HFF-Myc (cell line): ENCODE data around the gene ITGA5.

Experiments
- DNase-seq: peaks from one replicate; pipeline ENCODE4 v3.0.0-alpha.2; 2011; ENCODE audit warnings: low read depth; ENCODE audit errors: extremely low read depth
- H3K4me3 ChIP-seq: replicated peaks from 2 replicates; pipeline ENCODE4 v1.5.1; 2011; ENCODE audit warnings: low read depth, mild to moderate bottlenecking, control low read depth, low read length
- CTCF ChIP-seq: IDR thresholded peaks from 2 replicates; pipeline ENCODE4 v1.5.1; 2012; ENCODE audit warnings: mild to moderate bottlenecking, low read depth, low read length, control low read depth; ENCODE audit errors: missing control alignments

ITGA5 gene

DNA sequence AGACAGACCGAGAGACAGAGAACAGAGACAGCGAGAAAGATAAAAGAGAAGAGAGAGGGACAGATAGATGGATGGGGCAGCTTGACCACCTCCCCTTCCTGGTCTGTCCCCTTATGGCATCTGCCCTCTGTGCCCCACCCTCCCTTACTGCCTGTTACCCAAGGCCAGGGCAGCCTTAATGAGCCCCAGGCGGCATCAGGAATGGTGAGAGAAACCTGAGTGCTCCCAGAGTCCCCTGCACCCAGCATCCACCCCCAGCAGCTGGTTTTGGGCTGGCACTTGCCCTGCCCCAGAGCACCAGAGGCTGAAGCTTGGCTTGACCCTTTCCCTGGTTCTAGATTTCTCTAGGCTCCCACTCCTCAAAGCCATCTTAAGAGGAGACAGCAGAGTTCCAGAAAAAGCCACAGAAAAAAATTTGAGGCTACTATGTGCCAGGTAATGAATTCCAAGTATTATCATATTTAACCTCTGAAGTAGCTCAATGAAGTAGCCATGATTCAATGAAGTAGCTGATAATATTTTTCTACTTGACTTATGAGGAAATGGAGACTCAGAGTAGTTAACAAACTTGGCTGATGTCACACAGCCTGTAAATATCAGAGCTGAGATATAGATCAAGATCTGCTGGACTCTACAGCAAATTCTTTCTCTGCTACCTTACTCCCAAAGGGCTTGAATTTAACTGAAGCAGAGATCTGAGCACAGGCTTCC lies 32.5 kb downstream of the ITGA5 start:
- H3K4me3 ChIP-seq: no peak overlapping the region
- TF ChIP-seq CTCF: no peak

GRCh38 chr12:54385251-54385914 lies 33.7 kb downstream of the ITGA5 start:
- TF ChIP-seq CTCF: no peak
- H3K4me3 ChIP-seq: no peak overlapping the region
- no peak for DNase-seq

More for the DNA sequence above, 32.5 kb downstream of the ITGA5 start:
- no peak for DNase-seq

DNA sequence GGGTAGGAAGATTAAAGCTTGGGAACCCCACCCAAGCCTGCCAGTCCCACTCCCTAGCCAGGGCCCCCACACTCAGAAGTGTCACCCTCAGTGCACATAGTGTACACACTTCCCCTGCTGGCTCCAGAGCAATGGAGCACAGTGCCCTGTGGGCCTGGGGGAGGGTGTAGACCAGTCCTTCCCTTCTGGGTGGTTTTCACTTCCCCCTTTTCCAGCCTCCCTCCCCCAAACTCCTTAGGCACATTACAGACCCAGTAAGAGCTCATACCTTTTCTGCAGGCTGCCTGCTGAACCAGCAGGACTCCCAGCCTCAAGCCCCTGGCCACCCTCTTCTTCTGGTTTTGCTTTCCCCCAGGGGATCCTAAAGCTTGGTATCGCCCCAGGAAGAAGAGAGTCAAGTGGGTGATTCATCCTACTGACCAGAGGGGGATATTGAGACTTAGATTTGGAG lies 34.5 kb downstream of the ITGA5 start, which contains the start of gene ZNF385A:
Gene ZNF385A, minus strand, starts transcription at position 143 of the 451 bp plus-strand sequence. CDS start 219 bp downstream, outside the sequence.
- DNase-seq: no peak
- H3K4me3 ChIP-seq: no peak within 1 kb of the TSS
- TF ChIP-seq CTCF: no peak

DNA sequence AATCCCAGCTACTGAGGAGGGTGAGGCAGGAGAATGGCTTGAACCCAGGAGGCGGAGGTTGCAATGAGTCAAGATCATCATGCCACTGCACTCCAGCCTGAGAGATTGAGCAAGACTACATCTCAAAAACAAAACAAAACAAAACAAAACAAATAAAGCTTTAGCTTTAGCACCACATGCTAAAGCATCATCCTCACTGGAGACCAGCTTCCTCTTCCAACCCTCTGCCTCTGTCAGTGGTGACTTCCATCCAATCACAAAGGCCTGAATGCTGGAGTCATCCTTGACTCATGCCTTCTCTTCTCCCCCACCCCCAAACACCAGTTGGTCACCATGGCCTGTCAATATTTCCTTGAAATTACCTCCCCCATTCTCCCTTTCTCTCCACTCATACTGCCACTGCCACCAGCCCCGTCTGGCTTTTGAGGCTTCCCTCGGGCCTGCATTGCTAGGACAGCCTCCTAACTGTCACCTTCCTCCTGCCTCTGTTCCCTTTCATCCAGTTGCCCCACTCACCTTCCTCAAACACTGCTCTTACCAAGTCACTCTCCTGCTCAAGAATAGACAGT lies 35.9 kb downstream of the ITGA5 start:
- no peak for TF ChIP-seq CTCF
- no peak overlapping the region for H3K4me3 ChIP-seq
- peak; percentile 77 for DNase-seq

DNA sequence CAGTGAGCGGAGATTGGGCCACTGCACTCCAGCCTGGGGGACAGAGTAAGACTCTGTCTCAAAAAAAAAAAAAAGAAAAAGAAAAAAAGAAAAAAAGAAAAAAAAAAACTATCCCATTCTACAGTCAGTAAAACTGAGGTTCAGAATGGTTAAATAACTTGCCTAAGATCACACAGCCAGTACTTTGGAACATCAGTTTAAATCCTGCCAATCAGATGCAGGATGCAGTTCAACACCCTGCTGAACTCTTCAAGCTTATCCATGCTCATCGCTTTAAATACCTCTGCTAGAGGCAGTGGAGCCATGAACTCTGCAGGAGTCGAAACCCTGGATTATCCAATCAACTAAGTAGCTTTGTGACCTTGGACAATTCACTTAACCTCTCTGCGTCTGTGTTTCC lies 37.9 kb downstream of the ITGA5 start:
- no peak overlapping the region for H3K4me3 ChIP-seq
- DNase-seq: no peak
- no peak for TF ChIP-seq CTCF

DNA sequence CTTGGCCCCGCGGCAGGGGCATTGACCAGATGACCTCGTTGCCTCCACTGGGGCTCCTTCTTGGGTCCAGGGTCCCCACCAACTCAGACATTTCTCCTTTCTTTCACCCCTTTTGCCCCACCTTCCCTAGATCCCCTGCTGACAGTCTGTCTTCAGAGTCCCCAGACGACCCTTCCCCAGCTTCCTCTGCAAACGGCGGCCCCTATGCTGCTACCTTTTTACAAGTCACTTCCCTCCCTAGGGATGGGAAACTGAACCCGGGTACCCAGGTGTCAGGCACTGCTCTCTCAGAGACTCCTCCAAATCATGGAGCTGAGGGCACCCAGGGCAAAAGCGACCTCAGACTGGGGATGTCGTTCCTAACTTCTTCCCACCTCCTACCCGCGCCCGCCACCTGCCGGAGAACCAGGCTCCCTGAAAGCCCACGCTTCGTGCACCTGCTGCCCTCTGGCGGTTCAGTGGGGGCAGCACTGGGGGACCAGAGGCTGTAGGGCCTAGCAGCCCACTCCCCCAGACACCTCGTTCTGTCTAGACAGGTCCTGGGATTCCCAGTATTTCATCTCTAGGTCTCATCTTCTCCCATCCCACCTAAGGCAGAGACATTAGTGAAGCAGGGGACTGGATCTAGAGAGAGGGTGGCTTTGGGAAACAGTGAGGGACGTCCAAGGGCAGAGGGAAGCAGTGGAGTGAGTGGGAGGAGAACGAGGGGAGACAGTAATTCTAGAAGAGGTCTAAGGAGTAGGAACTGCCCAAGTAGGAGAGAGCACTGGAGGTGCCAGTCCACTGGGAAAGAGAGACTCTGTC lies 39.5 kb downstream of the ITGA5 start:
- peak overlapping the region; percentile 43 for H3K4me3 ChIP-seq
- TF ChIP-seq CTCF: peak; percentile 100
- peak; percentile 64 for DNase-seq
